ENCODE results near the gene PIGS. TPM values are rescaled to one million over a fixed set of nuclear protein-coding genes. Genes with fewer than 3 reads are reported as not detected.

PIGS gene
- total RNA-seq, 1 donor from 2014 or later, result 44.2 TPM

DNA sequence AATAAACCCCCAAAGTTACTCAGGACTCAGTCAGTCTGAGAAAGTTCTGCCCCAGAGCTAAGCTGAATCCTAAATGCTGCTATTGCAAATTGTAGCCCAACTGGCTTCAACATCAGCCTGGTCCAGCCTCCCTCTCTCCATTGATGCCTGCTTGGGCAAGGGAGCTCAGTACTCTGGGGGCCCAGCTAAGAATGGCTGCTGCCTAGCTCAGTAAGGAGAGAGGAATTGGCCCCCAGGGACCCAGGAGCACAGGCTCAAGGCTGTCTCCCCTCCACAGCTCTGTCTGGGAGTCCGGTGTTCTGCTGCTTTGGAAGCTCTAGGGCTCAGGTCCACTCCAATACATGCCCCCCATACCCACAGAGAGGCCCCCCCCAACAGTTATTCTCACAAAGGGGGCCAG is 20.5 kb downstream of the PIGS start:
- no peak for DNase-seq (ENCODE audit: low read depth in 2 of 2)

GRCh38 chr17:28549236-28550132 is 21.8 kb downstream of the PIGS start:
- no peak for DNase-seq (ENCODE audit: low read depth in 2 of 2)

DNA sequence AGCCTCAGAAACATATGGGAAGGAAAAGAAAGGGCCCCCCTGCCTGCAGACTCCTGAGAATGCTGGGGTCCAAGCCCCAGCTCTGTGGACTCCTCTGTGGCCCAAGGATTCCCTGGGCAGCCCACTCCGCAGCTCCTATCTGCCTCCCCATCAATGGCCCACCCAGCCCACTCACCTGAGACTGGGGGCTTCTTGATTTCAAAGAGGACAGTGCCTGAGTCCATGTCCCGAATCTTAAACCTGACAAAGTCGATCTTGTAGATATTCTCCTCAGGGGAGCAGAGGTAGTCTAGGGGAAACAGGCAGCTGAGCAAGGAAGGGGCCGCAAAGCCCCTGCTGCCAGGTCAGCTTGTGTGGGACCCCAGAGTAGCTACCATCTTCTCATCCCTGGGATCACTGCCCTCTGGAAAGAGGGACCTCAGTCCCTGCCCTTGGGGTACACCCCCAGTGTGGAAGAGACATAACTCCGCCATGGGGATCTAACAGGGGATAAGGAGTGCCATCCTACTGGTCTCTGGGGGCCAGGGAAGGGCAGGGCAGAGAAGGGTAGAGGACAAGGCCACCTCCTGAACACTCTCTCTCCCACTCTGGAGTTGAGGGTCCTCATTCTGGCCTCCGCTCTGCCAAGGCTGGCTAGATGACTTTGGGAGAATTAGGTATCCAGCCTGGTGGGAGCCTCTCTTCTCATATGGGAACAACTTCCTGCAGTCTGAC is 22.8 kb downstream of the PIGS start:
- no peak for DNase-seq (ENCODE audit: low read depth in 2 of 2)

GRCh38 chr17:28547623-28548416 is 23.5 kb downstream of the PIGS start:
- DNase-seq (ENCODE audit: low read depth in 2 of 2), result peak; percentile 43 to 63

GRCh38 chr17:28547096-28547622 is 24.2 kb downstream of the PIGS start:
- no peak for DNase-seq (ENCODE audit: low read depth in 2 of 2)

- no peak for DNase-seq (ENCODE audit: low read depth in 2 of 2)
Observed at GRCh38 chr17:28545787-28546415, 25.4 kb downstream of the PIGS start.

DNA sequence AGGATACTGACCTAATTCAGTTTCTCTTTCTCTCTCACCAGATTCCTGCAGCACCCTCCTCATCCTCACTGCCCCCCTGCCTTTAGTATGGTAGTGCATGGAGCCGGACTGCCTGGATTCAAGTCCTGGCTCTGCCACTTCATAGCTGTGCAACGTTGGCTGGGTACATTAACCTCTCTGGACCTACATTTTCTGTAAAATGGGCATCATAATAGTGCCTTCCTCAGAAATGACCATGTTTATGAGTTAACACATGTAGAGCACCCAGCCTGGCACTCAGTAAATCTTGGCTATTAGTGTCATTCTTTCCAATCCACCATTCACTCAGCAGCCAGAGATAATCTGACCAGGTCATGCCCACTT is 26.2 kb downstream of the PIGS start:
- DNase-seq (ENCODE audit: low read depth in 2 of 2), result no peak

- DNase-seq (ENCODE audit: low read depth in 2 of 2), result no peak
Observed at GRCh38 chr17:28544402-28545140, 26.8 kb downstream of the PIGS start.

- DNase-seq (ENCODE audit: low read depth in 2 of 2), result no peak
Observed at GRCh38 chr17:28541439-28541838, 29.9 kb downstream of the PIGS start.

DNA sequence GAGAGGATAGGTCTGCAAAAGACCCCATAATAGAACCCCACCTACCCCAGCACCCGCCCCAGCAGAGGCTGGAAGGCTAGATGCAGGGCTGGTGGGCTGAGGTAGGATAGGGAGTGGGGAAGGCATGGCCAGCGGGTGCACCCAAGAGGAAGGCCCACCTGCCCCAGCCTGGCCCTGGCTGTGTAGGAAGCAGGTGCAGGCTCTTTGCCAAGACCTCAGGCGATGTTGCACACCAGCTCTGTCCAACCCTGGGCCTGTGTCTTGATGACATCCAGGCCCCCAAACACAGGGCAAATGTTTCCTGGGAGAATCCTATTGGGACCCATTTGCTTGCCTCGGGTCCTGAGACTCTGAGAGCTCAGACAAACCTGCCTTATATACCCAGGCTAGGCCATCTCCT is 31.1 kb downstream of the PIGS start:
- DNase-seq (ENCODE audit: low read depth in 2 of 2), result no peak

DNA sequence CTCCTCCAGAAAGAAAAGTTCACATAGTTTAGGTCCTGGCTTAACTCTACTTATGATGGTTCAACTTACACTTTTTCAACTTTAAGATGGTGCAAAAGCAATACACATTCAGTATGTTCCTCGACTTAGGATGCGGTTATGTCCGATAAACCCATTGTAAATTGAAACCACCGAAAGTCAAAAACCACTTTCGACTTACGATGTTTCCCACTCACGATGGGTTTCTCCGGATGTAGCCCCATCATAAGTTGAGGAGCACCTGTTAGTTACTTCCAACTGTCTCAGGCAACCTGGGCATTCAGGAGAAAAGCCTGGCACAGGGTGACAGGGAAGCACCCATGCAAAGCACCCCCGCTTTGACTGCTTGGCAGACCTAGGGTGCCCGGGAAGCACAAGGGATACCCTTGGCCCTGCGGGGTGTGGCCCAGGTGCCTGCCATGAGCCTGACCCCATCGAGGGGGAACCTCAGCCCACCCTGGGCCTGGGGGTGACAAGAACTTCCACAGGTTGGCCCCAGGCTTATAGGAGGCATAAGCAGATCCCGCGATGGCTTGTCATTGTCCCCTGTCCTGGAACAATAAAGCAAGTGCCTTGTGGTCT is 32.9 kb downstream of the PIGS start:
- no peak for DNase-seq (ENCODE audit: low read depth in 2 of 2)

GRCh38 chr17:28537219-28537610 is 34.1 kb downstream of the PIGS start:
- DNase-seq (ENCODE audit: low read depth in 2 of 2), result no peak

DNA sequence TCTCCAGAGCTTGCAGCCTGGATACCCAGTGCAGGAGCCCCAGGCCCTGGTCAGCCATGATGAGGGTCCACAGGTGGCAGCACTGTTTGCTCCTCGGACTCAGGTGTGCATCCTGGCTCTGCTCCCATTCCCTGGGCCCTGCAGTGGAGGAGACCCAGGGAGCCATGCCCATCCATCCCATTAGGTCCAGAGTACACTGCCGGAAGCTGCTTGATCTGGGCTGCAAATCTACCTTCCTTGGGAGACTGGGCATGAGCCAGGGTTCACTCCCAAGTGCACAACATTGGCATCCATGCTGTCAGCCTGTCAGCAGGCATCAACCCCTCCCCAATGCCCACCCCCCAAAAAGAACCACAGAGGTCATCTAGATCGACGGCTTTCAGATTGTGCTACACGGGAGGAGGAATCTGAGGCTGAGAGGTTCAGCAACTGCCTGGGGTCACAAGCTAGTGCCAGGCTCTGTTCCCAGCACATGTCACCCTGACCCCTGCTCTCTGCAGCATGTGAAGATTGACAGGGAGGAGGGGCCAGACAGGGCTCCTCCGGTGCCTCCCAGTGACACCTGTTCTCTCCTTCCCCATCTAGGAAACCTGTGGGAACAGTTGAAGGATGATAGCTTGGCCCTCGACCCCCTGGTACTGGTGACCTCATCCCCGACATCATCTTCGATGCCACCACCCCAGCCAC is 34.6 kb downstream of the PIGS start:
- no peak for DNase-seq (ENCODE audit: low read depth in 2 of 2)

DNA sequence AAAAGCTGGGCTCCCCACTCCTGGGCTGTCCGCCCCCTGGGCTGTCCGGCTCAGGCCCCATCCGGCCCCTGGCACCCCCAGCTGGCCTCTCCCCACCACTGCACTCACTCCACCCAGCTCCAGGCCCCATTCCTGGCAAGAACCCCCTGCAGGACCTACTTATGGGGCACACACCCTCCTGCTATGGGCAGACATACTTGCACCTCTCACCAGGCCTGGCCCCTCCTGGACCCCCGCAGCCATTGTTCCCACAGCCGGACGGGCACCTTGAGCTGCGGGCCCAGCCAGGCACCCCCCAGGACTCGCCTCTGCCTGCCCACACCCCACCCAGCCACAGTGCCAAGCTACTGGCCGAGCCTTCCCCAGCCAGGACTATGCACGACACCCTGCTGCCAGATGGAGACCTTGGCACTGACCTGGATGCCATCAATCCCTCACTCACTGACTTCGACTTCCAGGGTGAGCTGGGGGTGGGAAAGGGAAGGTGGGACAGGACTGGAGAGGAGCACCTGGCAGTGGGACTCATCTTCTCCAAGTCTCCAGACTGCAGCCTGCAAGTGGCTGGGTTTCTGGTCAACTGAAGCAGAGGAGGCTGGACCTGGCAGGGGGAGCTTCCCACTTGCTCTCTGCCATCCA is 36.5 kb downstream of the PIGS start:
- DNase-seq (ENCODE audit: low read depth in 2 of 2), result no peak

GRCh38 chr17:28533091-28533807 is 38.1 kb downstream of the PIGS start:
- DNase-seq (ENCODE audit: low read depth in 2 of 2), result no peak

DNA sequence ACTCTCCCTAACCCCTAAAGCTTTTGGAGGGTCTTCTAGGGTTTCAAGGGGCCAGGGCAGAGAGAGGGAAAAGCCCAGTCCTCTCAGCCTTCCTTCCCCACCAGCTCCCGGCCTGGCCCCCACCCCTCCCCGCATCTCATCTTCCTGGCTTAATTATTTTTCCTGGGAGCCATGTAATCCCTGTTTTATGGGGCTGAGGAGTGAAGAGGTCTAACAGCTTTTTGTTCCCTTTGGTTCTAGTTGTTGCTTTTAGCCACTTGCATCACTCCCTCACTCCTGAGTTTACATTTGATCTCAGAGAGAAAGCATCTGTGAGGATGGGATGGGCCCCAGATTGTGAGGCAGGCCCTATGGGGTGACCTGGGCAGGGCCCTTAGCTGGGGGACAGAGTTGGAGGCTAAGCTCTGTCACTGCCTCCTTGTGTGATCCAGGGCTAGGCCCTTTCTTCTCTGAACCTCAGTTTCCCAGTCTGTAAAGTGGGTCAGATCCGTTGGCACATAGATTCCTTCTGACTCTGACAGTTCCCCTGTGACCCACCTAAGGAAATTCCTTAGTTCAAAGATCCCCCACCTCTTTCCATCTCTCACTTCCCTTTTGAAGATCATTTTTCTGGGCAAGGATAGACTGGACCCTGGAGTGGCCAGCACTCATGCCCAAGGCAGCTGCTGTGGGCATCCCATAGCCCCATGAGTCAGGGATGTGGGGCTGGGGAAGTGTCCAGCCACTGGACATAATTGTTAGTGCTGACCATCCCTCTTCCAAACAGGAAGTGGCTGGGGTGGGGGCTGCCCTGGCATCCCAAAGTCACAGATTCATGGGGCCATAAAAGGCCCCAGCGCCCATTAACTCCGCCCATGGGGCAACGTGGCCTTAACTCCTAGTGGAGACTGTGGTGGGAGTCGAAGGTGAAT is 39.0 kb downstream of the PIGS start:
- DNase-seq (ENCODE audit: low read depth in 2 of 2), result no peak

- no peak for DNase-seq (ENCODE audit: low read depth in 2 of 2)
Observed at GRCh38 chr17:28530926-28531325, 40.4 kb downstream of the PIGS start.

All from dermis microvascular lymphatic vessel endothelial cell (primary cell).